H9 (cell line): ENCODE data around the gene NHS. TPM values are rescaled to one million over a fixed set of nuclear protein-coding genes. Genes with fewer than 3 reads are reported as not detected.

Experiments used
- DNase-seq: peaks from one replicate; pipeline ENCODE4 v3.0.0-alpha.2; 2017
- H2AFZ ChIP-seq: one replicate; pipeline ENCODE4 v1.6.1; 2013; ENCODE audit warnings: mild to moderate bottlenecking, low read length, control low read depth, moderate library complexity
- H2AK5ac ChIP-seq: 2 replicates; pipeline ENCODE4 v1.6.1; 2013; ENCODE audit warnings: low read length, control low read depth, mixed read lengths; ENCODE audit not compliant: insufficient read length
- H2BK120ac ChIP-seq: one replicate; pipeline ENCODE4 v1.6.1; 2013; ENCODE audit warnings: low read depth, mild to moderate bottlenecking, low read length, control low read depth, inconsistent platforms; ENCODE audit not compliant: poor library complexity, severe bottlenecking
- H2BK12ac ChIP-seq: 2 replicates; pipeline ENCODE4 v1.6.1; 2013; ENCODE audit warnings: low read length, control low read depth, mixed read lengths, low read depth; ENCODE audit not compliant: insufficient read length
- H2BK15ac ChIP-seq: 2 replicates; pipeline ENCODE4 v1.6.1; 2013; ENCODE audit warnings: low read depth, low read length, control low read depth
- H2BK20ac ChIP-seq: one replicate; pipeline ENCODE4 v1.6.1; 2013; ENCODE audit warnings: low read depth, mild to moderate bottlenecking, low read length, control low read depth, inconsistent platforms; ENCODE audit not compliant: poor library complexity, severe bottlenecking
- H2BK5ac ChIP-seq: 2 replicates; pipeline ENCODE4 v1.6.1; 2013; ENCODE audit warnings: low read length, control low read depth, mixed read lengths; ENCODE audit not compliant: insufficient read length
- H3K14ac ChIP-seq: 2 replicates; pipeline ENCODE4 v1.6.1; 2013; ENCODE audit warnings: low read length, control low read depth; ENCODE audit not compliant: insufficient read depth
- H3K18ac ChIP-seq: 2 replicates; pipeline ENCODE4 v1.6.1; 2013; ENCODE audit warnings: low read depth, mild to moderate bottlenecking, mixed read lengths, low read length, control low read depth; ENCODE audit not compliant: insufficient read length
- H3K23ac ChIP-seq: 2 replicates; pipeline ENCODE4 v1.6.1; 2013; ENCODE audit warnings: low read length, control low read depth, mixed read lengths, low read depth; ENCODE audit not compliant: insufficient read length
- H3K23me2 ChIP-seq: 2 replicates; pipeline ENCODE4 v1.6.1; 2013; ENCODE audit warnings: low read depth, mild to moderate bottlenecking, mixed read lengths, low read length, control low read depth; ENCODE audit not compliant: insufficient read length, poor library complexity, severe bottlenecking
- H3K27ac ChIP-seq: 2 replicates; pipeline ENCODE4 v1.5.1; 2013; ENCODE audit warnings: low read length, control low read depth, mixed read lengths, low read depth; ENCODE audit not compliant: insufficient read length
- H3K27me3 ChIP-seq: 2 replicates; pipeline ENCODE4 v1.6.1; 2013; ENCODE audit warnings: low read length, control low read depth, inconsistent platforms; ENCODE audit not compliant: insufficient read depth
- H3K4ac ChIP-seq: 2 replicates; pipeline ENCODE4 v1.6.1; 2013; ENCODE audit warnings: low read depth, mild to moderate bottlenecking, control low read depth, inconsistent platforms, low read length, moderate library complexity
- H3K4me1 ChIP-seq: 2 replicates; pipeline ENCODE4 v1.6.1; 2013; ENCODE audit warnings: low read length, control low read depth, inconsistent platforms; ENCODE audit not compliant: insufficient read depth
- H3K4me2 ChIP-seq: 2 replicates; pipeline ENCODE4 v1.6.1; 2013; ENCODE audit warnings: low read length, control low read depth, mixed read lengths; ENCODE audit not compliant: insufficient read length, insufficient read depth
- H3K56ac ChIP-seq: 2 replicates; pipeline ENCODE4 v1.6.1; 2013; ENCODE audit warnings: low read depth, mild to moderate bottlenecking, mixed read lengths, low read length, control low read depth; ENCODE audit not compliant: insufficient read length
- H3K79me1 ChIP-seq: 2 replicates; pipeline ENCODE4 v1.6.1; 2013; ENCODE audit warnings: low read depth, mild to moderate bottlenecking, moderate library complexity, low read length, control low read depth, inconsistent platforms; ENCODE audit not compliant: insufficient read depth, poor library complexity, severe bottlenecking
- H3K79me2 ChIP-seq: 2 replicates; pipeline ENCODE4 v1.6.1; 2013; ENCODE audit warnings: low read length, control low read depth, inconsistent platforms; ENCODE audit not compliant: insufficient read depth
- H3K9ac ChIP-seq: 2 replicates; pipeline ENCODE4 v1.6.1; 2013; ENCODE audit warnings: low read length, control low read depth, mixed read lengths; ENCODE audit not compliant: insufficient read length; ENCODE audit errors: extremely low read depth
- H3K9me3 ChIP-seq: one replicate; pipeline ENCODE4 v1.6.1; 2013; ENCODE audit warnings: low read depth, low read length, inconsistent platforms; ENCODE audit not compliant: control insufficient read depth
- H3T11ph ChIP-seq: one replicate; pipeline ENCODE4 v1.6.1; 2013; ENCODE audit warnings: mild to moderate bottlenecking, low read length, control low read depth, inconsistent platforms
- H4K20me1 ChIP-seq: one replicate; pipeline ENCODE4 v1.6.1; 2013; ENCODE audit not compliant: control insufficient read depth, insufficient read length, insufficient read depth
- H4K5ac ChIP-seq: 2 replicates; pipeline ENCODE4 v1.6.1; 2013; ENCODE audit warnings: low read depth, mild to moderate bottlenecking, mixed read lengths, low read length, control low read depth; ENCODE audit not compliant: insufficient read length
- H4K8ac ChIP-seq: replicated peaks from 2 replicates; pipeline ENCODE4 v1.6.1; 2013; ENCODE audit warnings: low read length, control low read depth, mixed read lengths, low read depth; ENCODE audit not compliant: insufficient read length
- H4K91ac ChIP-seq: 2 replicates; pipeline ENCODE4 v1.6.1; 2013; ENCODE audit warnings: low read depth, mild to moderate bottlenecking, moderate library complexity, mixed read lengths, low read length, control low read depth; ENCODE audit not compliant: insufficient read length
- H3K27ac Mint-ChIP-seq, 3 experiments: 2 replicates in 2 of 3; 3 replicates in 1 of 3; pipeline ENCODE4 v1.8.0; 2020 to 2021; ENCODE audit warnings: mixed read lengths in 3 of 3, mild to moderate bottlenecking in 1 of 3, moderate library complexity in 1 of 3
- H3K27me3 Mint-ChIP-seq: 2 replicates; pipeline ENCODE4 v1.8.0; 2021; ENCODE audit warnings: low read depth, mild to moderate bottlenecking, moderate library complexity, mixed read lengths
- H3K36me3 Mint-ChIP-seq, 3 experiments: 2 replicates in 2 of 3; 3 replicates in 1 of 3; pipeline ENCODE4 v1.8.0; 2020 to 2021; ENCODE audit warnings: low read depth in 3 of 3, mixed read lengths in 3 of 3; ENCODE audit not compliant: insufficient read depth in 1 of 3
- H3K4me1 Mint-ChIP-seq, 2 experiments: 2 replicates each; pipeline ENCODE4 v1.8.0; 2020; ENCODE audit warnings: mixed read lengths in 2 of 2
- H3K4me3 Mint-ChIP-seq, 2 experiments: 2 replicates in 1 of 2; 3 replicates in 1 of 2; pipeline ENCODE4 v1.8.0; 2020 to 2021; ENCODE audit warnings: mild to moderate bottlenecking in 2 of 2, mixed read lengths in 2 of 2, moderate library complexity in 1 of 2
- H3K9me3 Mint-ChIP-seq, 2 experiments: 2 replicates in 1 of 2; 3 replicates in 1 of 2; pipeline ENCODE4 v1.8.0; 2020; ENCODE audit warnings: mild to moderate bottlenecking in 2 of 2, mixed read lengths in 2 of 2, moderate library complexity in 1 of 2
- CTCF ChIP-seq: fragments of 200-600 bp; sonication (generic); conservative IDR thresholded peaks from 3 replicates; pipeline ENCODE4 v1.8.0; 2021; ENCODE audit warnings: antibody characterized with exemption, mild to moderate bottlenecking
- WGBS: extraction: QIAGEN DNeasy Blood & Tissue Kit; methylation state at CpG from one replicate; pipeline ENCODE4 v1.1.7; 2013; ENCODE audit warnings: missing lambda C conversion rate, low lambda C conversion rate, mixed read lengths; ENCODE audit not compliant: insufficient read length; ENCODE audit errors: extremely low coverage; 5-methylcytosine and 5-hydroxymethylcytosine counted together
- total RNA-seq: library from RNA; stranded (reverse); gene quantifications from 2 replicates; pipeline ENCODE4 v1.2.1, GENCODE V29; 2021

The NHS gene
- total RNA-seq, 1 experiment from 2014 or later: 8.7 TPM

GRCh38 chrX:17767734-17768133 is 392.7 kb downstream of the NHS start:
- H3K23ac ChIP-seq: no peak overlapping the region
- H3K56ac ChIP-seq: no peak overlapping the region
- no peaks in the 10 kb centered on the region for H3K4me1 ChIP-seq
- H3K36me3 Mint-ChIP-seq: no peaks in the 10 kb centered on the region
- H3K14ac ChIP-seq: no peak overlapping the region
- no peaks in the 10 kb centered on the region for H4K20me1 ChIP-seq
- H3K4me2 ChIP-seq: no peak overlapping the region
- no peak overlapping the region for H2AK5ac ChIP-seq
- no peak overlapping the region for H2BK12ac ChIP-seq
- H4K91ac ChIP-seq: no peak overlapping the region
- H3K9me3 Mint-ChIP-seq: 0 out of 5 replicates have a peak, but pooled peaks cover 0 to 2% of the 10 kb centered on the region in 2 experiments
- no peak overlapping the region for H2AFZ ChIP-seq
- H2BK15ac ChIP-seq: no peak overlapping the region
- no peaks in the 10 kb centered on the region for H3K79me1 ChIP-seq
- H3K9ac ChIP-seq: no peak overlapping the region
- WGBS: no CpG with 5 or more reads among the region's 1 CpG
- H3K4me3 Mint-ChIP-seq: no peak overlapping the region
- no peak overlapping the region for H3K18ac ChIP-seq
- no peaks in the 10 kb centered on the region for H3K4me1 Mint-ChIP-seq
- H2BK5ac ChIP-seq: no peak overlapping the region
- no peak overlapping the region for H3K27ac Mint-ChIP-seq
- no peak overlapping the region for H3K4ac ChIP-seq
- no peaks in the 10 kb centered on the region for H3K23me2 ChIP-seq
- no peaks in the 10 kb centered on the region for H3K79me2 ChIP-seq
- H2BK20ac ChIP-seq: no peak overlapping the region
- DNase-seq: no peak
- H4K8ac ChIP-seq: no peak overlapping the region
- no peaks in the 10 kb centered on the region for H3K27me3 Mint-ChIP-seq
- H3K27me3 ChIP-seq: peaks cover 6% of the 10 kb centered on the region; the same call in 1 of the 2 replicates
- H3T11ph ChIP-seq: no peak overlapping the region
- H4K5ac ChIP-seq: no peak overlapping the region
- peaks cover 18% of the 10 kb centered on the region for H3K9me3 ChIP-seq
- TF ChIP-seq CTCF: no peak
- no peak overlapping the region for H2BK120ac ChIP-seq
- H3K27ac ChIP-seq: no peak overlapping the region
